GM12875 (cell line): ENCODE data around the gene REC8.
A peak's percentile ranks its signal among the peaks of the same experiment; 100 is the strongest.

ENCODE experiments used
- H3K4me3 ChIP-seq: one replicate; pipeline ENCODE4 v1.5.1; 2011; ENCODE audit warnings: low read depth, low read length, control low read depth
- TF ChIP-seq, protein P1 (sequence below): IDR thresholded peaks from 2 replicates; pipeline ENCODE4 v1.5.1; 2011; ENCODE audit warnings: low read depth, mild to moderate bottlenecking, control low read depth, inconsistent platforms, low read length, moderate library complexity, borderline replicate concordance; ENCODE audit not compliant: insufficient read depth

The REC8 gene

DNA sequence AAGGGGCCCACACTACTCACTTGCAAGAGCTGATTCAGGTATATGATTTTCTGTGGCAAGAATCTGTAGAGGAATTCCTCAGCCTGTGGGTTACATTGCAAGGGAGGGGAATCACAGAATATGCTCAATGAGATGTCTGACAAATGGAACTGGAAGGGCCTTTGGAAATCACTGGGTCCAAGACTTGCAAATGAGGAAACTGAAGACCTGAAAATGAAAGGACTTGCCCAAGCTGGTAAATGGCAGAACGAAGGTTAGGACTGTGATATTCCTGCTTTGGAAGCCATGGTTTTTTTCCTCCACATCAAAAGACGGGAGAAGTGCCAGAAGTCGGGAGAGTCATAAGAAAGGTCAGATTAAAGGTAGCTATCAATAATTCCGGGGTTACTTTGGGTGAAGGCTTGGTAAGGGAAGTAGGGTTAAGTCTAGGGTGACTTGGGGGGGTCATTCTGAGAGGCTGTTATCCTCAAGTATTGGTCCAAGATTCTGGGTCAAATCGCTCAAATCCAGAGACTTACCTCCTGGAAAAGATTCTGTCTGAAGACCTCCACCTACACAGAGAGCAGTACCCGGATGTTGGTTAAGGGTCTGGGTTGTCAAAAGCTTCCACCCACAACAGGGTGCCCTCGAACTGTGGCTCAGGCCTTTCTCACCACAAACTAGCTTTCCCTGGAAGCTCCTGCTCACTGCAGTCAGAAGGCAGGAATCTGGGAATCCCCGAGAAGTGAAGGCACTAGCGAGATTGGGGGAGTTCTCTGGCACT lies 26.0 kb upstream of the REC8 start:
- TF ChIP-seq, protein P1, sequence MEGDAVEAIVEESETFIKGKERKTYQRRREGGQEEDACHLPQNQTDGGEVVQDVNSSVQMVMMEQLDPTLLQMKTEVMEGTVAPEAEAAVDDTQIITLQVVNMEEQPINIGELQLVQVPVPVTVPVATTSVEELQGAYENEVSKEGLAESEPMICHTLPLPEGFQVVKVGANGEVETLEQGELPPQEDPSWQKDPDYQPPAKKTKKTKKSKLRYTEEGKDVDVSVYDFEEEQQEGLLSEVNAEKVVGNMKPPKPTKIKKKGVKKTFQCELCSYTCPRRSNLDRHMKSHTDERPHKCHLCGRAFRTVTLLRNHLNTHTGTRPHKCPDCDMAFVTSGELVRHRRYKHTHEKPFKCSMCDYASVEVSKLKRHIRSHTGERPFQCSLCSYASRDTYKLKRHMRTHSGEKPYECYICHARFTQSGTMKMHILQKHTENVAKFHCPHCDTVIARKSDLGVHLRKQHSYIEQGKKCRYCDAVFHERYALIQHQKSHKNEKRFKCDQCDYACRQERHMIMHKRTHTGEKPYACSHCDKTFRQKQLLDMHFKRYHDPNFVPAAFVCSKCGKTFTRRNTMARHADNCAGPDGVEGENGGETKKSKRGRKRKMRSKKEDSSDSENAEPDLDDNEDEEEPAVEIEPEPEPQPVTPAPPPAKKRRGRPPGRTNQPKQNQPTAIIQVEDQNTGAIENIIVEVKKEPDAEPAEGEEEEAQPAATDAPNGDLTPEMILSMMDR: no peak
- peak overlapping the region; percentile 53 for H3K4me3 ChIP-seq

DNA sequence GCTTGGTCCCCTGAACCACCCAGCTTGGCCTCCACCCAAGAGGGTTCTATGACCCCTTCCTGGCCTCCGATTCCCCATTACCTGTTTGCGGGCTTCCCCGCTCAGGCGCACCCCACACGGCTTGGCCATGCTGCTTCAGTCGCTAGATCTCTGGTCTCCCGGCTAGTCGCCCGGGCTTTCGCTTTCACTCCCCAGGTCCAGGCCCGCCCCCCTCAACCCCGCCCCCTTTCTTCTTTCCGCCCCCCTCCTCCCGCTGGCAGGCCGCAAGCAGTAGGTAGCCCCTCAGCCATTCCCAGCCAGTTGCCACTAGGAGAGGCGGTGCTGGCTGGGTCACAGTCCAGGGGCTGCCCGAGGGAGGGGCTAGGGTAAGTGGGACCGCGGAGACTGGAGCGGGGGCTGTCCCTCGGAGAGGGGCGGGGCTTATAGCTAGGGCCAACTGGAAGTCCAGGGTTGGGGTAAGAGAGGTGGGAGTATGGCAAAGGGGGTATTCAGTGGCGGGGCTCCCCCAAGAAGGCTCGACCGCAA lies 25.4 kb upstream of the REC8 start, which contains the start of gene PSME2:
PSME2 (minus strand) TSS at position 158 of the 525 bp plus-strand sequence; CDS start at position 129, 29 bp downstream.
- peak within 1 kb of the TSS; percentile 63 for H3K4me3 ChIP-seq
- TF ChIP-seq, protein P1: no peak

DNA sequence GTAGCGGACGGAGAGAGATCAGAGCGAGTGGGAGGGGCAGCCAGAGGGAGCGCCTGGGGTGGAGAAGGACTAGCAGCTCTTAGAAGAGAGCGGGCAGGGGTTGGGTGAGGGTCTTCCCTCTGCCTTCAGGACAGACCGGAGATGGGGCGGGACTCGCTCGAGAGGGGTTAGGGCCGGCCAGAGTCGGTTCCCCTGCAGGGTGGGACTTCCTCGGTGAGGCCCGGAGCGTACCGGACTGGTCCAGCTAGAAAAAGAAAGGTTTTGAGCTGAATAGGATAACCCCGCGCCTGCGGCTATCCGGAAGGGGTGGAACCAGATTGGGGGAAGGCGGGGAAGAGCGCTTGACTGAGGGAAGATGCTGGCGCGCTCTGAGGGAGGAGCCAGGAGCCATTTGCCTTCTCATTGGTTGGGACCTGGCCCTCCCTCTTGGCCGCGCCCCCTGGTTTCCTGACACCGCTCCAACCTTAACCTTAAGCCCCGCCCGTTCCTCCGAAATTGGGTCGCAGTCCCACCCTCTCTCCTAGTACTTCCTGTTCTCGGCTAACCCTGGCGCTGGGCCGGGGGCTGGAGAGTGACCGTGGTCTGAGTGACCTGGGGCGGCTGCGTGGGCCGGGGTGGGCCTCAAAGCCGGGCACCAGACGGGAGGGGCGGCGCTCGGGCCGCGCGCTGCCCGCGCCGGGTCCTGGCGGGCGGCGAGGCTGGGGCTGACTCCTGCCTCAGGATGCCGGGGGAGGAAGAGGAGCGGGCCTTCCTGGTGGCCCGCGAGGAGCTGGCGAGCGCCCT lies 24.7 kb upstream of the REC8 start, which contains the start of gene RNF31:
RNF31 (plus strand) TSS at position 521 of the 783 bp plus-strand sequence; CDS start at position 722, 201 bp downstream.
- H3K4me3 ChIP-seq: peak within 1 kb of the TSS; percentile 63
- TF ChIP-seq, protein P1: no peak

DNA sequence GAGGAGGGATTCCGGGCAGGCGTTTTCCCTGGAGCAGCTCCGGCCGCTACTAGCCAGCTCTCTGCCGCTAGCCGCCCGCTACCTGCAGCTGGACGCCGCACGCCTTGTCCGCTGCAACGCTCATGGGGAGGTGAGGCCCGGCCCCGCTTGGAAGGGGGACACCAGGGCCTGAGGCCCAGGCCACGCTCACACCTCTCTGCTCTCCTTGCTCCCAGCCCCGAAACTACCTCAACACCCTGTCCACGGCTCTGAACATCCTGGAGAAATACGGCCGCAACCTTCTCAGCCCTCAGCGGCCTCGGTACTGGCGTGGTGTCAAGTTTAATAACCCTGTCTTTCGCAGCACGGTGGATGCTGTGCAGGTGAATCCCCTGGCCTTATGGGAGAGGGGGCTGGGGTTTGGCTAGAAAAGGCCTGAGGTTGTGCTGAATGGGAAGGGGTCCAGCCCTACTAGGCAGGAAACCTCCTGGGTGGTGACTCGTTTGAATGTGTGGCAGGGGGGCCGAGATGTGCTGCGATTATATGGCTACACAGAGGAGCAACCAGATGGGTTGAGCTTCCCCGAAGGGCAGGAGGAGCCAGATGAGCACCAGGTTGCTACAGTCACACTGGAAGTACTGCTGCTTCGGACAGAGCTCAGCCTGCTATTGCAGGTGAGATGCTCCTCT lies 24.0 kb upstream of the REC8 start:
- TF ChIP-seq, protein P1: no peak
- H3K4me3 ChIP-seq: peak overlapping the region; percentile 63

DNA sequence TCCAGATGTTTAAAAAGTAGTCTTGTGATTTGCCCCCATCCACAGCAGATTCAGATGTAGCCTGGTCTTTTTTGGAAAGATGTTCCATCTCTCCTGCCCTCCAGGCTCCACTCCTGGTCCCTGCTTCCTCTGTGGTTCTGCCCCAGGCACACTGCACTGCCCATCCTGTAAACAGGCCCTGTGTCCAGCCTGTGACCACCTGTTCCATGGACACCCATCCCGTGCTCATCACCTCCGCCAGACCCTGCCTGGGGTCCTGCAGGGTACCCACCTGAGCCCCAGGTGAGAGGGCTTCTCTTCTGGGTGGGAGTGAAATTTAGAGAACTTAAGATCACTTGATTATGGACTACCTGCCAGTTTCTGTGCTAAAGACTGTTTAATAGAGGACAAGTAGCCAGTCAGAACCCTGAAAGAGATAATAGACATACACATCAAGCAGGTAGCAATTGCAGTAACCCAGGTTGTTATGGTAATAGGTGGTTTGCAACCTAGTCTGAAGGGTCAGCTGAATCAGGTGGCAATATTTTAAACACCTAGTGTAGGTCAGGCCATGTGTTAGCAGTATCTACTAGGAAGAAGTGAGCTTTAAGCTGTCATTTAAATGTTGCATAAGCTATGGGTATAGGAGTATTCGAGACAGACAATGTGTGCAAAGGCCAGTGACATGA lies 22.4 kb upstream of the REC8 start:
- TF ChIP-seq, protein P1: no peak
- no peak overlapping the region for H3K4me3 ChIP-seq

DNA sequence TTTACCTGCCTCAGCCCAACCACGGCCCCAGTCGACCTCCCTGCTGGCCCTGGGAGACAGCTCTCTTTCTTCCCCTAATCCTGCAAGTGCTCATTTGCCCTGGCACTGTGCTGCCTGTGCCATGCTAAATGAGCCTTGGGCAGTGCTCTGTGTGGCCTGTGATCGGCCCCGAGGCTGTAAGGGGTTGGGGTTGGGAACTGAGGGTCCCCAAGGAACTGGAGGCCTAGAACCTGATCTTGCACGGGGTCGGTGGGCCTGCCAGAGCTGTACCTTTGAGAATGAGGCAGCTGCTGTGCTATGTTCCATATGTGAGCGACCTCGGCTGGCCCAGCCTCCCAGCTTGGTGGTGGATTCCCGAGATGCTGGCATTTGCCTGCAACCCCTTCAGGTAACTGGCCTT lies 21.8 kb upstream of the REC8 start:
- TF ChIP-seq, protein P1: no peak
- H3K4me3 ChIP-seq: no peak overlapping the region
